Left kidney (tissue), 2 donors: ENCODE results near the gene KCNQ1. TPM values are rescaled to one million over a fixed set of nuclear protein-coding genes. Genes with fewer than 3 reads are reported as not detected.

Experiments used
- DNase-seq: peaks from one replicate; pipeline ENCODE4 v3.0.0-alpha.2; 2013
- polyA plus RNA-seq: library from polyadenylated mRNA; unstranded; fragments of 120-200 nt; gene quantifications from one replicate; pipeline ENCODE4 v1.2.1, GENCODE V29; 2013; ENCODE audit not compliant: insufficient read length

KCNQ1 gene
- polyA plus RNA-seq, 1 donor, result 9.1 TPM

DNA sequence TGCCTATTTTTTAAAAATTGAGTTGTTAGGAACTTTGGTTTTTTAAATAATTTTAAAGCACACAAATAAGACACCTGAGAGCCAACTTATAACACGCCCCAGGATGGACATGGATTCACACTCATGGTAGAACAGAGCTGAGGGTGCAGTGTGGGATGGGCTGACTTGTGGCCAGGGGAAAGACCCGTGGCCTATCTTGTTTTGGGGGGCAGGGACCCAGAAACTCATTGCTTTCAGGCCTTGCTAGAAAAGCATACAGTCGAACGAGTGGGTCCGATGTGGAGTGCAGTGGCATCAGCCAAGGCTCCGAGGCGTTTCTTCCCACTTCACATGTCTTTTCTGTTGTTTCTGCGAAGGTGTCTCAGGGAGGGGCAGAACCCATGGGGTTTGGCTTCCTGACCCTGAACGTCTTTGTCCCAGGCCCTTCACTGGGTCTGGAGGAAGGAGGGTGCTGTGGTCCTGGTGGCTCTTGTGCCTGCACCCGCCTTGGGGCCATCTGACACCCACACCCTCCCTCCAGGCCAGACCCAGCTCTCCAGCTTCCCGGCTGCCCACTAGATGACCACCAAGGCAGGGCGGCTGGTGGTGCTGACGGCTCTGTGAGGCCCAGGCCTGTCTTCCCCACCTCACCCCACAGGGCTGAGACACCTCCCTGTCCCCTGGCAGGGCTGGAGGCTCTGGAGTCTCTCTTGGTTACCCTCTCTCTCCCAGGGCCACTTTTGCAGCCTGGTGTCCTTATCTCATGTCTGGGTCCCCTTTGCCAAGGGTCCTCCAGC, 120.8 kb downstream of the KCNQ1 start:
- DNase-seq, result no peak

GRCh38 chr11:2566223-2567025, 121.6 kb downstream of the KCNQ1 start:
- DNase-seq, result no peak

- DNase-seq, result no peak
Observed at GRCh38 chr11:2567026-2567671, 122.3 kb downstream of the KCNQ1 start.

DNA sequence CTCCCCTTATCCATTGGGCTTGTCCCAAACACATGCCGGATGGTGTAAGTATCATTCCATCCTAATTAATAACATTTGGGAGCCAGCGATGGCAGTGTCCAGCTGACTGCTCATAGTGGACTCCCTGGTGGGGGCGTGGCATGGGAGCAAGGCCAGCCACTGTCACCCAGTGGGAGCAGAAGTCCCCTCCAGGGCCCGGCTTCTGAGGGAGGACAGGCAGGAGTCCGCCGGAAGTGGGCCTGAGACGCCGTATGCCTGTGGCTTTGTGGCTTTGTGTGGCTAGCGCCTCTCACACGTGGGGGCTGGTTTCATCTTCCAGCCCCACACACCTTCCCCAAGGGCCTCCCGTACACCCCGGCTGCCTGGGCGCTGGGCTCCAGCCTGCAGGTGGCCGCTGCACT, 124.5 kb downstream of the KCNQ1 start:
- no peak for DNase-seq

- DNase-seq, result no peak
Observed at GRCh38 chr11:2569731-2570210, 125.0 kb downstream of the KCNQ1 start.

DNA sequence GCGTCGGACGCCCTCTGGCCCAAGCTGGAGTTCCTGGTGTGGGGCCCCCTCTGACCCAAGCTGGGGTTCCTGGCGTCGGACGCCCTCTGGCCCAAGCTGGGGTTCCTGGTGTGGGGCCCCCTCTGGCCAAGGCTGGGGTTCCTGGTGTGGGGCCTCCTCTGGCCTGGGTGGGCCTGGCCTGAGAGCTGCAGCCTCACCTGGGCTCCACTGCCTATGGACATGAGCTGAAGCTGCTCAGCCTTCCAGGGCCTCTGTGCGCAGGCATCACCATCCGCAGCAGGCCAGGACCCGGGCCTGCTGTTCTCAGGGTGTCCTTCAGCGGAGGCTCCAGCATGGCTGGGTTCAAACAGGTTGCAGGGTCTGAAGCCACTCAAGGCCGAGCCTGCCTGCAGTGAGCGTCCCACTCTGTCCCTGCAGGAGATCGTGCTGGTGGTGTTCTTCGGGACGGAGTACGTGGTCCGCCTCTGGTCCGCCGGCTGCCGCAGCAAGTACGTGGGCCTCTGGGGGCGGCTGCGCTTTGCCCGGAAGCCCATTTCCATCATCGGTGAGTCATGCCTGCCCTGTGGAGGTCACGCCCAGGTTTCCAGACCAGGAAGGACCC, 125.5 kb downstream of the KCNQ1 start:
- no peak for DNase-seq

GRCh38 chr11:2570841-2571597, 126.2 kb downstream of the KCNQ1 start:
- no peak for DNase-seq

DNA sequence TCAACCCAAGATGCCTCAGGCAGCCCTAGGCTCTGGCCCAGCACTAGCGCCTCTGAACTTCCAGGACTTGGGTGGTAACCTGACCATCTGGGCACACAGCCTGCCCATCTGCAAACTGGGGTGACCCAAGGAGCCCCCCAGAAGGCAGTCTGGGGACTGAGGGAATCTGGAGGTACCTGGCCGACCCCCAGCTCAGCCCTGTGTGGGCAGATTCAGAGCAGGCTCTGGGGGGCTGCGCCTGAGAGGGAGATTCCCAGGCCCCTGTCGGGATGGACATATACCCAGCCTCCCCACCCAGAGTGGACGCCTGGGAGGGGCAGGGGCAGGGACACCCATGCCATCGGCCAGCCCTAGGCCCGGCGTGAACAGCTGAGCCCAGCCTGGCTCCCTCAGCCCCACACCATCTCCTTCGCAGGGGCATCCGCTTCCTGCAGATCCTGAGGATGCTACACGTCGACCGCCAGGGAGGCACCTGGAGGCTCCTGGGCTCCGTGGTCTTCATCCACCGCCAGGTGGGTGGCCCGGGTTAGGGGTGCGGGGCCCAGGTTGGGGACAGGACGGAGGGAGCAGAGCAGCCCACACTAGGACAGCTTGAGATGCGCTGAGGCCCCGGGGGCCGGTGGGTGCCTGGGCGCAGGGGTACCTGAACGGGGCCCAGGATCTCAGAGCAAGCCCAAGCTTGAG, 126.9 kb downstream of the KCNQ1 start:
- no peak for DNase-seq

GRCh38 chr11:2572491-2573239, 127.9 kb downstream of the KCNQ1 start:
- DNase-seq, result no peak

- no peak for DNase-seq
Observed at GRCh38 chr11:2573240-2574042, 128.6 kb downstream of the KCNQ1 start.

GRCh38 chr11:2574043-2574552, 129.3 kb downstream of the KCNQ1 start:
- no peak for DNase-seq

DNA sequence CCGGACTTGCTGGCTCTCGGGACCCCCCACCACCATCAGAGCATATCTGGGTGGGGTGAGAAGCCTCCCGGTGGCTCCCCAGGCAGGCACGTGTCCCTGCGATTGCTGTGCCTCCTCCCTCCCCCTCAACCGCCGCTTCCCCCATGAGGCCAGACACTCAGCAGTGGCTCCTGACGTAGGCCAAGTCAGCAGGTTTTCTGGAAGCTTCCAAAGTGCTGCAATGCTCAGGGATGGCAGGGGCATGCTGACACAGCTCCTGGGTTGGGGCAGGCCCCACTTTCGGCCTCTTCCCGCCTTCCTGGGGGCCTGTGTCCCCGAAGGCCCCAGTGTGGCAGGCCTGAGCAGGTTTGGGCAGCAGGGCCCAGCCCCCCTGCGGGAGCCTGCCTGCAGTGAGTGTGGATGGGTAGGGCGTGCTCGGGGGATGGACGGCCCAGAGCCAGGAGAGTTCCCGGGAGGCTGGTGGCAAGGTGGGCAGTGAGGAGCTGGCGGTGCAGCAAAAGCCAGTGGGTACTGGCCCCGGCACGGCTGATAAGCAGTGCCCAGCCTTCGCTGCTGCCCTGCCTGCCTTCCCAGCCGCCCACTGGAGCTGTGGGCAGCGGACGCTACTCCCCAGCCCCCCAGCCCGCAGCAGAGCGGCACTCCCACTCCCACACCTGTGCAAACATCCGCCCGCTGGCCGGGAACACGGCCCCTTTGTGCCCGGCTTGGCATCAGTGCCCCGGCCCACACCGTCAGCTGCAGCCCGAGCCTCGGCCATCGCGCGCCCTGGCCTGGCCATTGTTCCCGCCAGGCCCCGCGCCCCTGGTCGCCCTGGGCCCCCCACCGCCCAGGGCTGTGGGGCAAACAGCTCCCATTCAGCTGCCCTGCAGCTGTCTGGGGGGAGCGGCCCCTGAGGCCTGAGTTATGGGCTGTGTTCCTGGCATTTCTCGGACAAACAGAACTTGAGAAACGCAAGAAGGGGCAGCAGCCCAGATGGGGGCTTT, 130.0 kb downstream of the KCNQ1 start:
- no peak for DNase-seq

DNA sequence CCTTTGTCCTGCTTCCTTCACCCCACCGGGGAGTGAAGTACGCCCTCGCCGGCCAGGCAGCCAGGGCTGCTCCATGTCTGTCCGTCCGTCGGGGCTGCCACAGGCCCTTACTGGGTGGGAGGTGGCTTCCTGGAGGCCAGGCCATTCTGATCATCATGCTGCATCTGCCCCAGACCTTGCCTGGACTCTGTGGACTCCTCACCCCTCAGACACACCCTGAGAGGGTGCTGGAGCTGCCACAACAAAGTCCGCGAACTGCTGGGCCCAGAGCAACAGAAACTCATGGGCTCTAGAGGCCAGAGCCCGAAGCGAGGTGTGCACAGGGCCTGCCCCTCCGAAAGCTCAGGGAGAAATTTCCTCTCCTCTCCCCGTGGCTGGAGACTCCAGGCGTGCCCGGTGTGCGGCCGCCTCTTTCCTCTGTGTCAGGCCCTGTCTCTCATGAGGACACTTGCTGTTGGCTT, 130.8 kb downstream of the KCNQ1 start:
- DNase-seq, result no peak

DNA sequence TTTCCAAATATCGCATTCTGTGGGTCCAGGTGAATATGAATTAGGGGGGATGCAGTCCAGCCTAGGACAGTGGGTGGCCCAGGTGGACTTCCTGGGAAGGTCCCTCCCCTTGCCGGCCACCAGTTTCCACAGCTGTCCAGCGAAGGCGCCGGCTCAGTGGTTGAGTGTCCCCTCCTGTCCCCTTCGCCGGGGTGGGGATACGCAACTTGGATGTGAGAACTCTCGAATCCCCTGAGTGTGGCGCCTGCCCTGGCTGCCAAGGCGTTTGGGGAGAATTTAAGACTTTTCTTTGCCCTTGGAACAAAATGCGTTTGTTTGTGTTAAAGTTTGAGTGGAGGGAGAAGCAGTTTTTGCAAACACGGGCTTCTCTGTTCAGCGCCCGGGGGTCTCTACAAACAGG, 131.3 kb downstream of the KCNQ1 start:
- no peak for DNase-seq

DNA sequence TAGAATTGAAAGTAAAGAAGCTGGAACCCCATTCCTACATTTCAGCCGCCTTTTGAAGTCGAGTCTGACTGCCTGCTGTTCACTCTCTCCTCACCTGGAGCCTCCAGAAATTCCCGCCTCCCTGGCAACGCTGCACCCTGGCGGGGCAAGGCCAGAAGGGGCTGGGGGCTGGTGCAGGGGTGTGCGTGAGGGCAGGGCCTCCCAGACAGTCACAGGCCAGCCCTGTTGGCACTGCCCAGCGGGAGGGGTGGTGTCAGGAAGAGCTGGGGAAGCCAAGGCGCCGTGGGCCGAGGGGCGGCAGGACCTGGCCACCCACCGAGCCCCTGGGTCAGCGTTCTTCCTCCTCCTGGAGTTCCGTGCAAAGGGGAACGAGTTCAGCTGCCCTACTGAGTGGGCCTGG, 131.7 kb downstream of the KCNQ1 start:
- DNase-seq, result no peak

DNA sequence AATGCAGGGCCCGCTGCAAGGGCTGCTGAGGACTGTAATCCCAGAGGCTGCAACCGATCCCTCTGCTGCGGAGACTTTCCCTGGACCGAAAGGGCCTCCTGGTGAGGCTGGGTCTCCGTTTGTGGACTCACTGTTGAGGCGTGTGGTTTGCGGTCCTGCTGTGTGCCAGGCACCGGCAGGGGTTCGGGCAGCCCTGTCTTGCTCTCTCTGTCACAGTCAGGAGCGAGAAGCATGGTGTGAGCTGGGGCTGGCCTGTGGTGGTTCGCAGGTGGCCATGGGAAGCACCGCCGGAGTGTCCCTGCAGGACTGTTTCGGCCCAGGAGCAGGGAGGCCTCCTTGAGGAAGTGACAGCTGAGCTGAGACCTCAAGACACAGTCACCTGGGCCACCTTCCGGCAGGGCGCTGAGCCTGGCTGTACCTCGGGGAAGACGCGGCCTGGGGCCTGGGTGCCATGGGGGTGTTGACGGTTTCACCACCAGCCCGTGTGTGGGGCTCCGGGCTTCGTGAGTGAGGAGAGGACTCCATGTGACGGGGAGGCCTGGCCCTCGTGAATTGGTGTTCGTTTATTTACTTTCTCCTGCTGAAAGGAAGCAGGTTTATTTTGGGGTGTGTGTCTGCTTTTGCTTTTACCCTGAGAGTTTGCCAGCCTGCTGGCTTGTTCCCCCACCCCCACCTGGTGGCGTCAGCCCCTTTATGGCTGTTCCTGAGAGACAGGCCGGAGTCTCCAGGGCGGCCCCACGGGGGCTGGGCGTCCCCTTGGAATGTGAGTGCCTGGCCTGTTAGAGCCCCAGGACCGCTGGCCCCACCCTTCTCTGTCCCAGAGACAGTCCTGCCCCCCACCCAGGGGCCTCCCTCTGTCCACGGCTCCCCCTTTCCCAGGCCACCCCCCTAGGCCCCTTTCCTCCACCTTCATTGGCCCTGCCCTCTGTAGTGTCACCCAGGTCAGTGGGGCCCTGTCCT, 132.5 kb downstream of the KCNQ1 start:
- DNase-seq, result no peak
